Endothelial cell of umbilical vein (primary cell): ENCODE measurements around the gene LMO7. TPM values are rescaled to one million over a fixed set of nuclear protein-coding genes. Genes with fewer than 3 reads are reported as not detected.

ENCODE experiments used
- BruUV-seq: library from RNA; stranded (reverse); fragments of 400-500 nt; replicated peaks from 2 replicates; lab custom pipeline; 2021; lab: Mats Ljungman, UMichigan
- CTCF ChIA-PET: fragments of 300-600, 350-600 bp; sonication (Branson Sonifier 250); formaldehyde crosslinking; loops from one replicate; lab custom pipeline; 2021; ENCODE audit warnings: antibody characterized with exemption, inconsistent platforms; lab: Charles Lee
- POLR2A ChIA-PET: fragments of 300-600, 350-600 bp; sonication (Branson Sonifier 250); formaldehyde crosslinking; loops from one replicate; lab custom pipeline; 2021; ENCODE audit warnings: antibody characterized with exemption, inconsistent platforms; lab: Charles Lee
- DNase-seq: peaks from one replicate; pipeline ENCODE4 v3.0.0-alpha.2; 2011; ENCODE audit warnings: low read depth, low spot score
- FAIRE-seq: peaks from 2 replicates; lab custom pipeline; 2011; peaks lifted over from hg19 to GRCh38; lab: Jason Lieb, UNC
- H2AFZ ChIP-seq: 2 replicates; pipeline ENCODE4 v1.6.0; 2012; ENCODE audit warnings: low read depth, low read length, control low read depth, inconsistent platforms
- H3K27ac ChIP-seq: 2 replicates; pipeline ENCODE4 v1.5.1; 2011; ENCODE audit warnings: low read depth, mild to moderate bottlenecking, control low read depth, low read length, moderate library complexity; ENCODE audit not compliant: insufficient read depth
- H3K27me3 ChIP-seq, 2 experiments: 2 replicates each; pipeline versions ENCODE4 v1.6.0 to v1.6.1; 2011; ENCODE audit warnings: low read length in 2 of 2, mixed read lengths in 1 of 2; ENCODE audit not compliant: control insufficient read depth in 2 of 2, insufficient read depth in 2 of 2
- H3K36me3 ChIP-seq, 2 experiments: 2 replicates in 1 of 2; 3 replicates in 1 of 2; pipeline ENCODE4 v1.5.1; 2011; ENCODE audit warnings: low read length in 2 of 2, mild to moderate bottlenecking in 1 of 2, moderate library complexity in 1 of 2; ENCODE audit not compliant: control insufficient read depth in 2 of 2, insufficient read depth in 2 of 2; ENCODE audit errors: extremely low read depth in 1 of 2
- H3K4me1 ChIP-seq: 3 replicates; pipeline ENCODE4 v1.5.1; 2011; ENCODE audit warnings: mild to moderate bottlenecking, low read length; ENCODE audit not compliant: control insufficient read depth, insufficient read depth; ENCODE audit errors: extremely low read depth
- H3K4me2 ChIP-seq: 2 replicates; pipeline ENCODE4 v1.6.1; 2011; ENCODE audit warnings: low read length, control low read depth, mixed read lengths; ENCODE audit not compliant: insufficient read depth
- H3K4me3 ChIP-seq, 3 experiments: fragments of 200-600 bp in 1 of 3; sonication (generic), shearing (Covaris generic) in 1 of 3; replicated peaks in 1 of 3; 2 replicates each; pipeline ENCODE4 v1.5.1; 2011 to 2016; ENCODE audit warnings: control low read depth in 3 of 3, low read length in 3 of 3, mild to moderate bottlenecking in 2 of 3, inconsistent platforms in 1 of 3, low read depth in 1 of 3, moderate library complexity in 1 of 3; ENCODE audit not compliant: insufficient read depth in 1 of 3
- H3K79me2 ChIP-seq: 2 replicates; pipeline ENCODE4 v1.6.0; 2012; ENCODE audit warnings: low read length, inconsistent platforms; ENCODE audit not compliant: control insufficient read depth, insufficient read depth
- H3K9ac ChIP-seq: replicated peaks from 2 replicates; pipeline ENCODE3; 2011; ENCODE audit warnings: low read length, control low read depth; ENCODE audit not compliant: insufficient read depth; ENCODE audit errors: extremely low read depth
- H3K9me1 ChIP-seq: replicated peaks from 3 replicates; pipeline ENCODE4 v1.6.0; 2011; ENCODE audit warnings: mild to moderate bottlenecking, low read length; ENCODE audit not compliant: control insufficient read depth, insufficient read depth; ENCODE audit errors: extremely low read depth
- H3K9me3 ChIP-seq: replicated peaks from 2 replicates; pipeline ENCODE4 v1.5.1; 2012; ENCODE audit warnings: low read length, inconsistent platforms; ENCODE audit not compliant: control insufficient read depth, insufficient read depth
- H4K20me1 ChIP-seq: replicated peaks from 2 replicates; pipeline ENCODE3; 2011; ENCODE audit warnings: mild to moderate bottlenecking, low read length; ENCODE audit not compliant: control insufficient read depth, insufficient read depth; ENCODE audit errors: extremely low read depth
- EZH2 ChIP-seq: IDR thresholded peaks from 2 replicates; pipeline ENCODE4 v1.6.1; 2012; ENCODE audit warnings: borderline replicate concordance, low read depth, mild to moderate bottlenecking, moderate library complexity, low read length, inconsistent platforms; ENCODE audit not compliant: severe bottlenecking
- FOS ChIP-seq: IDR thresholded peaks from 2 replicates; pipeline ENCODE4 v1.6.1; 2011; ENCODE audit warnings: mild to moderate bottlenecking, low read length, moderate library complexity, borderline replicate concordance; ENCODE audit not compliant: insufficient read depth
- GATA2 ChIP-seq: IDR thresholded peaks from 2 replicates; pipeline ENCODE4 v1.7.0; 2011; ENCODE audit warnings: low read depth, mild to moderate bottlenecking, moderate library complexity, mixed read lengths, low read length; ENCODE audit not compliant: insufficient read length, insufficient read depth
- dilution Hi-C: fragments of 300-500 bp; cut with MboI; formaldehyde crosslinking; loops from one replicate; pipeline ENCODE4 v1.15.0; 2019; ENCODE audit warnings: low sequenced_read_pairs; ENCODE audit not compliant: extremely low pct_ligation_motif_present
- intact Hi-C: fragments of 100-400 bp; cut with micrococcal nuclease; formaldehyde crosslinking; loops from one replicate; pipeline ENCODE4 v1.10.0; 2022
- polyA plus RNA-seq, 4 experiments: library from polyadenylated mRNA; depleted of rRNA in 3 of 4; stranded (reverse) in 3 of 4; unstranded in 1 of 4; fragments of >200 nt; gene quantifications; 2 replicates each; pipeline versions ENCODE4 v1.2.1 to v1.2.3, GENCODE V29; 2011 to 2012; ENCODE audit warnings: missing spikeins in 1 of 4
- total RNA-seq: library from RNA; stranded (reverse); gene quantifications from 2 replicates; pipeline ENCODE4 v1.2.3, GENCODE V29; 2021
- TF ChIP-seq, protein P1 (sequence below), 2 donors: IDR thresholded peaks; 1 replicate in 1 of 2; 2 replicates in 1 of 2; pipeline ENCODE4 v1.5.1; 2011; ENCODE audit warnings: low read length in 2 of 2, mild to moderate bottlenecking in 2 of 2, moderate library complexity in 2 of 2, control low read depth in 1 of 2, inconsistent platforms in 1 of 2, low read depth in 1 of 2; ENCODE audit not compliant: insufficient read depth in 1 of 2; ENCODE audit errors: extremely low read depth in 1 of 2

LMO7 gene
- total and polyA plus RNA-seq, 2 donors (not counting 3 experiments of a cell fraction or from before 2014, with no cell fraction given), result 10.5 to 21.1 TPM

DNA sequence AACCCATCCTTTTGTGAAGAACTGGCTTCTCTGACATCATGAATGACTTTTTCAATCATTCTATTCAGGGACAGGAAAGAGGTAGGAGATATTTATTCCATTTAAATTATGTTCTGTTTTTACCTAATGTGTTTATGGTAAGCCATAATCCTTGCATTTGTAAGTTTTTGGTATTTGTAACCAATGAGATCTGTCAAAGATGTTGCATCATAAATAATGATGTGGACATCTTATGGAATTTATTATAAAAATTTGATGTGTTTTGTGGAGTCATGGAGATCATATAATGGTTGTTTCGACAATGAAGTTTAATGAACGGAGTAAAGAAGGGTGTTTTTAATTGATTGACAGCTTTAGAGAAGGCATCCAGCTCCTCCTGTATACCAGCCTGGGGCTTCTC is 67.6 kb downstream of the LMO7 start:
- Histone ChIP-seq H3K27ac (no peak overlapping the region), H3K36me3 (no peaks in the 10 kb centered on the region), H3K4me3 (no peak overlapping the region), H4K20me1 (no peaks in the 10 kb centered on the region), H3K4me2 (no peak overlapping the region), H3K9me3 (no peaks in the 10 kb centered on the region), H3K27me3 (no peaks in the 10 kb centered on the region), H3K79me2 (no peaks in the 10 kb centered on the region), H3K9ac (no peak overlapping the region), H3K4me1 (peaks cover 22% of the 10 kb centered on the region), H2AFZ (no peak overlapping the region), H3K9me1 (no peaks in the 10 kb centered on the region)
- DNase-seq (no peak), FAIRE-seq (no peak)
- TF ChIP-seq EZH2, result no peak
- no peak for TF ChIP-seq GATA2
- TF ChIP-seq, protein P1, sequence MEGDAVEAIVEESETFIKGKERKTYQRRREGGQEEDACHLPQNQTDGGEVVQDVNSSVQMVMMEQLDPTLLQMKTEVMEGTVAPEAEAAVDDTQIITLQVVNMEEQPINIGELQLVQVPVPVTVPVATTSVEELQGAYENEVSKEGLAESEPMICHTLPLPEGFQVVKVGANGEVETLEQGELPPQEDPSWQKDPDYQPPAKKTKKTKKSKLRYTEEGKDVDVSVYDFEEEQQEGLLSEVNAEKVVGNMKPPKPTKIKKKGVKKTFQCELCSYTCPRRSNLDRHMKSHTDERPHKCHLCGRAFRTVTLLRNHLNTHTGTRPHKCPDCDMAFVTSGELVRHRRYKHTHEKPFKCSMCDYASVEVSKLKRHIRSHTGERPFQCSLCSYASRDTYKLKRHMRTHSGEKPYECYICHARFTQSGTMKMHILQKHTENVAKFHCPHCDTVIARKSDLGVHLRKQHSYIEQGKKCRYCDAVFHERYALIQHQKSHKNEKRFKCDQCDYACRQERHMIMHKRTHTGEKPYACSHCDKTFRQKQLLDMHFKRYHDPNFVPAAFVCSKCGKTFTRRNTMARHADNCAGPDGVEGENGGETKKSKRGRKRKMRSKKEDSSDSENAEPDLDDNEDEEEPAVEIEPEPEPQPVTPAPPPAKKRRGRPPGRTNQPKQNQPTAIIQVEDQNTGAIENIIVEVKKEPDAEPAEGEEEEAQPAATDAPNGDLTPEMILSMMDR (IDR thresholded peaks at IDR 0.05; ENCODE audit: extremely low read depth in 1 of 2, insufficient read depth in 1 of 2, low read depth in 1 of 2, low read length in 2 of 2), result no peak
- no peak for TF ChIP-seq FOS
- BruUV-seq, result no TSS peak
- POLR2A ChIA-PET, result no interaction called here
- intact Hi-C loops, result no loop called here
- dilution Hi-C loops, result no loop called here
- CTCF ChIA-PET, result interaction anchor here (1.2 to 4.6 kb wide), 6 partner anchors 8 to 167 kb away, joined by 3 to 47 read pairs (median 4); no protein-coding TSS in a partner anchor
